H1 (cell line): ENCODE results near the gene DYTN. TPM values are rescaled to one million over a fixed set of nuclear protein-coding genes. Genes with fewer than 3 reads are reported as not detected.

ENCODE experiments used
- CBX5 ChIP-seq: fragments of 300-800, 300-1000 bp; sonication (generic); IDR thresholded peaks from 2 replicates; pipeline ENCODE4 v1.7.1; 2016; ENCODE audit warnings: antibody characterized with exemption, low read length, low read depth
- CTBP2 ChIP-seq: IDR thresholded peaks from 2 replicates; pipeline ENCODE4 v1.7.0; 2011; ENCODE audit warnings: borderline replicate concordance, mild to moderate bottlenecking, moderate library complexity, mixed read lengths, low read length; ENCODE audit not compliant: insufficient read depth, insufficient read length
- KDM4A ChIP-seq: IDR thresholded peaks from one replicate; pipeline ENCODE4 v1.7.1; 2012; ENCODE audit warnings: low read depth, mild to moderate bottlenecking, moderate library complexity, low read length, inconsistent platforms; ENCODE audit not compliant: severe bottlenecking
- NRF1 ChIP-seq: IDR thresholded peaks from 2 replicates; pipeline ENCODE4 v1.6.1; 2011; ENCODE audit warnings: mild to moderate bottlenecking, low read depth, low read length, improper control_type of control experiment
- polyA plus RNA-seq, 7 experiments: library from polyadenylated mRNA; depleted of rRNA in 3 of 7; stranded (reverse) in 5 of 7; unstranded in 2 of 7; fragments of >200 nt in 5 of 7; fragments of 200-250 nt in 2 of 7; gene quantifications; 1 replicate in 5 of 7; 2 replicates in 1 of 7; 4 replicates in 1 of 7; pipeline versions ENCODE4 v1.2.1 to v1.2.3, GENCODE V29; 2011 to 2013; ENCODE audit warnings: missing spikeins in 2 of 7, mixed read lengths in 2 of 7
- total RNA-seq: library from RNA; stranded (reverse); fragmentation: NEBNext Ultra II Directional; extraction: Animal tissue kit (Norgen Biotek cat#: 25700); gene quantifications from 2 replicates; pipeline ENCODE4 v1.2.1, GENCODE V29; 2021

The DYTN gene
- total and polyA plus RNA-seq, 2 of the 8 experiments (the other 6 are each of a cell fraction or from before 2014, with no cell fraction given), result not detected

GRCh38 chr2:206635015-206635414 is 83.2 kb downstream of the DYTN start (continued):
- TF ChIP-seq CTBP2, result no peak
- no peak for TF ChIP-seq CBX5
- no peak for TF ChIP-seq NRF1
- no peak for TF ChIP-seq KDM4A
